GM13977 (cell line): ENCODE data around the gene KIAA0930.

Experiments used
- DNase-seq: peaks from one replicate; pipeline ENCODE4 v3.0.0; 2012; ENCODE audit warnings: low spot score
- CTCF ChIP-seq: IDR thresholded peaks from 2 replicates; pipeline ENCODE4 v1.5.1; 2012; ENCODE audit warnings: mild to moderate bottlenecking, control low read depth; ENCODE audit not compliant: insufficient read depth; ENCODE audit errors: extremely low read depth, missing control alignments
- in situ Hi-C: fragments of 300-500 bp; cut with MboI; formaldehyde crosslinking; loops from one replicate; pipeline ENCODE4 v1.12.0; 2022; ENCODE audit warnings: low sequenced_read_pairs, low pct_unique_long_range_greater_than_20kb, mixed read lengths, inconsistent platforms; ENCODE audit not compliant: unreplicated experiment

Gene KIAA0930

GRCh38 chr22:45166932-45167331 lies 73.8 kb downstream of the KIAA0930 start:
- in situ Hi-C loops, result no loop called here
- TF ChIP-seq CTCF, result no peak
- DNase-seq, result no peak

- TF ChIP-seq CTCF, result no peak
- DNase-seq, result peak; percentile 71
- in situ Hi-C loops, result no loop called here
Observed at GRCh38 chr22:45164270-45165088, 76.2 kb downstream of the KIAA0930 start.

GRCh38 chr22:45163451-45164269 lies 77.0 kb downstream of the KIAA0930 start, which contains the start of gene NUP50:
Gene NUP50, plus strand, starts transcription at chr22:45163925. Its CDS starts 4,253 bp downstream, at chr22:45168178.
- DNase-seq, result peak; percentile 100
- in situ Hi-C loops, result no loop called here
- no peak for TF ChIP-seq CTCF

GRCh38 chr22:45163099-45163450 lies 77.6 kb downstream of the KIAA0930 start:
- DNase-seq, result peak; percentile 45
- in situ Hi-C loops, result no loop called here
- no peak for TF ChIP-seq CTCF

- no peak for TF ChIP-seq CTCF
- in situ Hi-C loops, result no loop called here
- no peak for DNase-seq
Observed at GRCh38 chr22:45162531-45162930, 78.2 kb downstream of the KIAA0930 start.

GRCh38 chr22:45159652-45160462 lies 80.8 kb downstream of the KIAA0930 start:
- in situ Hi-C loops, result no loop called here
- TF ChIP-seq CTCF, result no peak
- no peak for DNase-seq
